IPS-20b (cell line): ENCODE data around the gene PHB1.

Experiments
- H3K27ac ChIP-seq: one replicate; pipeline ENCODE4 v1.5.1; 2013; ENCODE audit warnings: low read length
- H3K27me3 ChIP-seq: 2 replicates; pipeline ENCODE4 v1.6.1; 2013; ENCODE audit warnings: mild to moderate bottlenecking, low read length, inconsistent platforms; ENCODE audit not compliant: insufficient read depth
- H3K36me3 ChIP-seq: 2 replicates; pipeline ENCODE4 v1.6.1; 2013; ENCODE audit warnings: low read depth, mild to moderate bottlenecking, inconsistent platforms, low read length, moderate library complexity; ENCODE audit not compliant: insufficient read depth
- H3K4me1 ChIP-seq: 2 replicates; pipeline ENCODE4 v1.6.1; 2013; ENCODE audit warnings: mild to moderate bottlenecking, control low read depth, inconsistent platforms, low read length, moderate library complexity; ENCODE audit not compliant: insufficient read depth
- H3K4me3 ChIP-seq: 2 replicates; pipeline ENCODE4 v1.5.1; 2013; ENCODE audit warnings: mild to moderate bottlenecking, low read length, inconsistent platforms
- H3K9ac ChIP-seq: 2 replicates; pipeline ENCODE4 v1.6.1; 2013; ENCODE audit warnings: low read depth, mild to moderate bottlenecking, inconsistent platforms, low read length, moderate library complexity
- H3K9me3 ChIP-seq: 2 replicates; pipeline ENCODE4 v1.6.1; 2013; ENCODE audit warnings: mild to moderate bottlenecking, low read depth, low read length, inconsistent platforms; ENCODE audit not compliant: insufficient read depth

PHB1 gene

DNA sequence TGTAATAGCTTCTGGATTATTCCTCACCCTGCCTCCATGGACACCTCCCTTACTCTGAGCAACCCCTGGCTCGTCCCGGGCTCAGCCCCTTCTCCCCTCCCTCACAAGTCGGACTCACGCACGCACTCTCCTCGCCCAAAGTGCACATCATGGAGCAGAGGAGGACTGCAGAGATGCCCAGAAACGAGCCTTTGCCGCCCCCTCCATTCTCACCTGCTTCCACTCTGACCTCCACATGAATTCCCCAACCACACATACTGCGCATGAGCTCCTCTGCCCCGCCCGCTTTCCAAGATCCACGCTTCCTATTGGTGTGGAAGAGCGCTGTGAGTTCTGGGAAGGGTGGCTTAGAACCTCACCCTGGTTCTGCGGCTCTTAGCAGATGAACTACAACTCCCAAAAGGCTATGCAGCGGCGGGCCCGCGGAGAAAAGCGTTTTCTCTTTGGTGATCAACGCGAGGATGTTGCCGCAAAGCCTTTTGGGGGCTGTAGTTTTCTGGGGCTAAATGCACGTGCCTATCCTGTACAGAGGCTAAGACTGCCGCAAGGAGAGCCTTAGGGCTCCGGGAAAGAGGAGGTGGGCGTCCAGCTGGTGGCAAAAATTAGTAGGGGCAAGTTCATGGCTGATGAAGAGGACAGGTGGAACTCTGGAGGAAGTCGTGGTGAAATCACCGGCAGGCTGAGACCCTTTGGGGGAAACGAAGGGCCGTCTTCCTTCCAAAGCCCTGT lies at the start of gene PHB1:
Gene PHB1, minus strand, starts transcription at position 261 of the 729 bp plus-strand sequence. CDS start 1,618 bp downstream, outside the sequence.
- Histone ChIP-seq H3K27ac (peak within 1 kb of the TSS; percentile 13), H3K4me1 (peaks cover 2% of the 10 kb centered on the region; the same call in 1 of the 2 replicates), H3K9me3 (no peaks in the 10 kb centered on the region), H3K4me3 (peak within 1 kb of the TSS; percentile 95), H3K9ac (peak within 1 kb of the TSS; percentile 89), H3K27me3 (no peaks in the 10 kb centered on the region), H3K36me3 (peaks cover 36% of the 10 kb centered on the region)

- H3K4me1 ChIP-seq, result peaks cover 7% of the 10 kb centered on the region
- H3K9me3 ChIP-seq, result no peaks in the 10 kb centered on the region
- H3K4me3 ChIP-seq, result no peak overlapping the region
- no peak overlapping the region for H3K9ac ChIP-seq
- H3K36me3 ChIP-seq, result no peaks in the 10 kb centered on the region
- H3K27ac ChIP-seq, result no peak overlapping the region
- peaks cover 23% of the 10 kb centered on the region for H3K27me3 ChIP-seq
These were observed 49.4 kb upstream of the PHB1 start for GRCh38 chr17:49464049-49464448.

GRCh38 chr17:49461580-49461979 lies 46.9 kb upstream of the PHB1 start:
- H3K27ac ChIP-seq, result no peak overlapping the region
- H3K9ac ChIP-seq, result no peak overlapping the region
- H3K36me3 ChIP-seq, result no peaks in the 10 kb centered on the region
- 0 out of 2 replicates have a peak, but pooled peaks cover 1% of the 10 kb centered on the region for H3K27me3 ChIP-seq
- no peak overlapping the region for H3K4me3 ChIP-seq
- peaks cover 9% of the 10 kb centered on the region for H3K4me1 ChIP-seq
- H3K9me3 ChIP-seq, result no peaks in the 10 kb centered on the region

GRCh38 chr17:49460401-49460800 lies 45.7 kb upstream of the PHB1 start:
- no peaks in the 10 kb centered on the region for H3K9me3 ChIP-seq
- no peak overlapping the region for H3K9ac ChIP-seq
- no peaks in the 10 kb centered on the region for H3K36me3 ChIP-seq
- no peak overlapping the region for H3K4me3 ChIP-seq
- peaks cover 11% of the 10 kb centered on the region for H3K4me1 ChIP-seq
- H3K27me3 ChIP-seq, result no peaks in the 10 kb centered on the region
- H3K27ac ChIP-seq, result no peak overlapping the region

GRCh38 chr17:49459401-49459984 lies 44.8 kb upstream of the PHB1 start:
- Histone ChIP-seq H3K9ac (no peak overlapping the region), H3K27me3 (no peaks in the 10 kb centered on the region), H3K4me3 (no peak overlapping the region), H3K27ac (no peak overlapping the region), H3K4me1 (peaks cover 18% of the 10 kb centered on the region), H3K9me3 (no peaks in the 10 kb centered on the region), H3K36me3 (no peaks in the 10 kb centered on the region)

DNA sequence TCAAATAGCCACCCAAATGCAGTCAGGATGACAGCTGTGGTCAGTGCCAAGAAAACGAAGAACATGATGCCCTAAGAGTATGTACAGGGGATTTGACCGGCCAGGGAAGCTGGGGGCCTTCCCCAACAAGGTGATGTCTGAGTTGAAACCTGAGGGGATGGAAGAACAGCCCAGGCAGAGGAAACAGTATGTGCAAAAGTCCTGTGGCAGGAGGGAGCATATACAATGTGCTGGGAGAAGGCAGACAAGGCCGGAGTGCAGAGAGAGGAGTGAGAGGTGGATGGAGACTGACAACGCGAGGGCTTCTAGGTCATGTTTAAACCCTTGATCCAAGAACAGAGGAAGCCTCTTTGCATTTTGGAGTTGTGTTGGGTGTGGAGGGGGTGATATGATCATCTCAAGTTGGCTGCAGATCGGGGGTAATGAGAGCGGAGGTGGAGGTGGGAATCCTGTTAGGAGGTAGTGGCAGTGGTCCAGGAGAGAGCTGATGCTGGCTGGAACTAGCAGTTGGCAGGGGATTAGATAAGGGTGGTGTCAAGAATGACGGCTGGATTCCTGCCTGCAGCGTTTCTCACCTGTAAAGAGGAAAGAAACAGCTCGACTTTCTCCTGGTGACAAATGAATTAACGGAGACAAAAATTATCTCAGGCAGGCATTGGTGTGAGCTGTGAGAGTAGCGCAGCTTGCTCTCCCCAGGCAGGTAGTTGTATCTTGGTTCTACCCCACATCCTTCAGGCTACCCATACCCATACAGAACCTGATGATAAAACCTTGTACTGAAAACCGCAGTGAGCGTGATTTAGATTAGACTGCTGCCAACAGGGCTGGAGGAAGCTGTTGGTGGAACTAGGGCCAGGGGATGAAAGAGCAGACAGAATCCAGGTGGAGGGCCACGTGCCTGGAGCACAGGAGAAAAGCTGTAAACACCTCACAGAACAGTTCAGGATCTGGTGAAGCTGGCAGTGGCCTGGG lies 43.2 kb upstream of the PHB1 start:
- Histone ChIP-seq H3K9me3 (no peaks in the 10 kb centered on the region), H3K36me3 (no peaks in the 10 kb centered on the region), H3K4me1 (peaks cover 18% of the 10 kb centered on the region), H3K9ac (no peak overlapping the region), H3K4me3 (no peak overlapping the region), H3K27ac (no peak overlapping the region), H3K27me3 (no peaks in the 10 kb centered on the region)

GRCh38 chr17:49456183-49456965 lies 41.7 kb upstream of the PHB1 start:
- Histone ChIP-seq H3K4me1 (peaks cover 18% of the 10 kb centered on the region), H3K9me3 (no peaks in the 10 kb centered on the region), H3K27me3 (no peaks in the 10 kb centered on the region), H3K36me3 (no peaks in the 10 kb centered on the region), H3K4me3 (no peak overlapping the region), H3K27ac (no peak overlapping the region), H3K9ac (no peak overlapping the region)

DNA sequence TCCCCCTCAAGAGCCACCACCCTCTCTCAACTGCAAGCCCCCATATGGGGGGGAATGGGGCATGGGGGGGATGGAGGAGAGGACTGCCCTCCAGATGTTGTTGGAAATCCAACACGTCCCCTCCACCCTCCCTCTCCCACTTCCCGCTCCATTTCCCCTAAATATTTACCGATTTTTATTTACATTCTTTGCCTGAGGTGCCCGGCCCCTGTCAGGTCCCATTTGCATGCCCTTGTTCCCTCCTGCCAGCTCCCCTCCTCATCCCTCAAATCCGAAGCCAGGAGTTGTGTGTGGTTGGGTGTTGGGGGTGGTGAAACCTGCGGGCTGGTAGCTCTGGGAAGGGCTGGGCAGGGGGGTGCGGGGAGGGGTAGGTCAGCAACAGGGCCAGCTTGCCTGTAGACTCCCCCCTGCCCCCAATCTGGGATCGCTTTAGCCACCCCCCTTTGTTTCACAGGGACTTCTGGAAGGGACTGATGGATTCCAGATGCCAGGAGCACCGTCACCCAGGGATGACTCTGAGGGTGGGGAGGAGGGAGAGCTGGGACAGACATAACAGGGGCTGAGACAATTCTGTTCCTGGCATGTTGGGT lies 40.7 kb upstream of the PHB1 start:
- Histone ChIP-seq H3K36me3 (no peaks in the 10 kb centered on the region), H3K9ac (no peak overlapping the region; the same call in 1 of the 2 replicates), H3K4me1 (peaks cover 18% of the 10 kb centered on the region), H3K9me3 (no peaks in the 10 kb centered on the region), H3K4me3 (no peak overlapping the region), H3K27me3 (no peaks in the 10 kb centered on the region), H3K27ac (no peak overlapping the region)

DNA sequence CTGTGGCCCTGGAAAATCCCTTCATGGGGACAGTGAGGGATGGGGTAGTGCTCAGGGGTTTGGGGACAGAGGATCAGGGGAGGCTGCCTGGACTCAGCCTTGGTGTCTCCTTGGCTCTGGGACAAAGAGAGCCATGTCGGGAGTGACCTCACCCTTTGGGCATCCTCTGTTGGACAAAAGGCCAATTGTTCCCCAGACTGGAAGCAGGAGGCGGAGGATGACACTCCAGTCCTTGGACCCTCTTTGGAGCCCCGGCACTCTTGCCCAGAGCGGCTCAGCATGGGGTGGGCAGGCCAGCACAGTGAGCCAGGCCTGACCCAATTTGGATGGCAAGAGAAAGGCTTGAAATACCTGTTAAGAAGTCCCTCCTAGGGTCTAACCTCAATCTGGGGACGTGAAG lies 39.4 kb upstream of the PHB1 start:
- Histone ChIP-seq H3K9ac (no peak overlapping the region), H3K4me3 (no peak overlapping the region), H3K27me3 (no peaks in the 10 kb centered on the region), H3K9me3 (no peaks in the 10 kb centered on the region), H3K4me1 (peaks cover 10% of the 10 kb centered on the region; the same call in 1 of the 2 replicates), H3K27ac (no peak overlapping the region), H3K36me3 (no peaks in the 10 kb centered on the region)

GRCh38 chr17:49452661-49453060 lies 38.0 kb upstream of the PHB1 start:
- no peak overlapping the region for H3K27ac ChIP-seq
- no peaks in the 10 kb centered on the region for H3K27me3 ChIP-seq
- H3K4me1 ChIP-seq, result peaks cover 8% of the 10 kb centered on the region; the same call in 1 of the 2 replicates
- no peaks in the 10 kb centered on the region for H3K9me3 ChIP-seq
- H3K36me3 ChIP-seq, result no peaks in the 10 kb centered on the region
- H3K9ac ChIP-seq, result no peak overlapping the region
- H3K4me3 ChIP-seq, result no peak overlapping the region

- H3K4me3 ChIP-seq, result no peak overlapping the region
- H3K9me3 ChIP-seq, result no peaks in the 10 kb centered on the region
- H3K27me3 ChIP-seq, result no peaks in the 10 kb centered on the region
- H3K27ac ChIP-seq, result no peak overlapping the region
- H3K4me1 ChIP-seq, result peaks cover 8% of the 10 kb centered on the region; the same call in 1 of the 2 replicates
- no peaks in the 10 kb centered on the region for H3K36me3 ChIP-seq
- no peak overlapping the region for H3K9ac ChIP-seq
These were observed 37.5 kb upstream of the PHB1 start for GRCh38 chr17:49452201-49452600.
